IPS-15b (cell line): ENCODE results near the gene SDK1.

Experiments used
- H3K27me3 ChIP-seq: one replicate; pipeline ENCODE4 v1.6.1; 2013; ENCODE audit warnings: low read length; ENCODE audit not compliant: control insufficient read depth, insufficient read depth
- H3K36me3 ChIP-seq: one replicate; pipeline ENCODE4 v1.6.1; 2013; ENCODE audit warnings: low read length; ENCODE audit not compliant: control insufficient read depth, insufficient read depth
- H3K4me1 ChIP-seq: one replicate; pipeline ENCODE4 v1.6.1; 2013; ENCODE audit warnings: mild to moderate bottlenecking, low read length; ENCODE audit not compliant: control insufficient read depth, insufficient read depth
- H3K4me3 ChIP-seq: one replicate; pipeline ENCODE4 v1.5.1; 2013; ENCODE audit warnings: low read depth, low read length
- H3K9ac ChIP-seq: one replicate; pipeline ENCODE4 v1.6.1; 2013; ENCODE audit warnings: low read depth, mild to moderate bottlenecking, low read length
- H3K9me3 ChIP-seq: one replicate; pipeline ENCODE4 v1.6.1; 2013; ENCODE audit warnings: mild to moderate bottlenecking, low read length; ENCODE audit not compliant: control insufficient read depth, insufficient read depth

Gene SDK1

GRCh38 chr7:4241791-4242190, 940.7 kb downstream of the SDK1 start:
- Histone ChIP-seq H3K4me1 (peaks cover 9% of the 10 kb centered on the region), H3K4me3 (no peak overlapping the region), H3K36me3 (no peaks in the 10 kb centered on the region), H3K9me3 (no peaks in the 10 kb centered on the region), H3K27me3 (no peaks in the 10 kb centered on the region), H3K9ac (no peak overlapping the region)

DNA sequence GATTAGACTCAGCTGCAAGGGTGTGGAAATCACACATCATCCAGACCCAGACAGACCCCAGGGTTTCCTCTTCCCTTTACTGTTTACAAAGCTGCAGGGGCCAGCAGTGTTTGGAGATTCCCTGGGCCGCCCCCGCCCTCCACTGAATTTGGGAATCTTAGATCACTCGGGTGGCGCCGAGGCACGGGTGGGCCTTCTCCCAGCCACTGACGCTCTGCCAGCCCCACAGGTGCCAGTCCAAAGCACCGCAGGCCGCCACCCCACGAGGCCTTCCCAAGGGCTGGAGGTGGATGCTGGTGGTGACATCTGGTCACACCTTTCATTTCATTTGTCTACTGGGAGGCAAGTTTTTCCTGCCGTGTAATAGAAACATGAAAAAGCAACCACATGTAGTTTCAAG, 941.7 kb downstream of the SDK1 start:
- Histone ChIP-seq H3K36me3 (no peaks in the 10 kb centered on the region), H3K9ac (no peak overlapping the region), H3K27me3 (no peaks in the 10 kb centered on the region), H3K4me1 (peaks cover 9% of the 10 kb centered on the region), H3K9me3 (no peaks in the 10 kb centered on the region), H3K4me3 (no peak overlapping the region)

- no peak overlapping the region for H3K4me3 ChIP-seq
- H3K9me3 ChIP-seq: no peaks in the 10 kb centered on the region
- peaks cover 9% of the 10 kb centered on the region for H3K4me1 ChIP-seq
- no peak overlapping the region for H3K9ac ChIP-seq
- no peaks in the 10 kb centered on the region for H3K27me3 ChIP-seq
- H3K36me3 ChIP-seq: no peaks in the 10 kb centered on the region
Observed at GRCh38 chr7:4244041-4244440, 943.0 kb downstream of the SDK1 start.

- Histone ChIP-seq H3K36me3 (no peaks in the 10 kb centered on the region), H3K27me3 (no peaks in the 10 kb centered on the region), H3K4me3 (no peak overlapping the region), H3K4me1 (peaks cover 8% of the 10 kb centered on the region), H3K9me3 (no peaks in the 10 kb centered on the region), H3K9ac (no peak overlapping the region)
Observed at GRCh38 chr7:4244635-4245034, 943.6 kb downstream of the SDK1 start.

- Histone ChIP-seq H3K9me3 (no peaks in the 10 kb centered on the region), H3K27me3 (no peaks in the 10 kb centered on the region)
Observed at GRCh38 chr7:4245135-4245865, 944.2 kb downstream of the SDK1 start.

GRCh38 chr7:4245866-4246470, 944.9 kb downstream of the SDK1 start:
- Histone ChIP-seq H3K4me3 (no peak overlapping the region), H3K9ac (no peak overlapping the region), H3K36me3 (no peaks in the 10 kb centered on the region)

More at GRCh38 chr7:4245135-4245865, 944.2 kb downstream of the SDK1 start:
- Histone ChIP-seq H3K36me3 (no peaks in the 10 kb centered on the region), H3K4me1 (peaks cover 2% of the 10 kb centered on the region), H3K4me3 (no peak overlapping the region), H3K9ac (no peak overlapping the region)

DNA sequence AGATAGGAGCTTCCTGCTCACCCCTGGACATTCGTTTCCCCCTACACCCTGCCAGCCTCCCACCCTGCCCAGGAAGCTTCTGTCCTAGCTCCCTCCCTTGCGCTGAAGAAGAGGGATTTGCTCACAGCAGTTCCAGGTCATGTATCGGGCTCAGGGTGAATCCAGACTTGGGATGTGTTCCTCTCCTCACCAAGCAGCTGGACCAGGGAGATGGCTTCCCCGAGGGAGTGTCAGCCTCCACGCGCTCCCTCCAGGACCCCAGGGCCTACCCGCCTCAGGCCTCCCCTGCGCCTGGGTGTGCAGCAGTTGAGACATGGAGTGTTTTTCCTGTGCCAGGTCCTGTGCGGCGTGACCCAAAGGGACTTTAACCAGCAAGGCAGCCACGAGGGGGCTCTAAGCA, 945.5 kb downstream of the SDK1 start:
- Histone ChIP-seq H3K36me3 (no peaks in the 10 kb centered on the region), H3K9ac (no peak overlapping the region), H3K4me1 (no peaks in the 10 kb centered on the region), H3K27me3 (no peaks in the 10 kb centered on the region), H3K9me3 (no peaks in the 10 kb centered on the region), H3K4me3 (no peak overlapping the region)

More at GRCh38 chr7:4245866-4246470, 944.9 kb downstream of the SDK1 start:
- Histone ChIP-seq H3K27me3 (no peaks in the 10 kb centered on the region), H3K9me3 (no peaks in the 10 kb centered on the region), H3K4me1 (no peaks in the 10 kb centered on the region)

GRCh38 chr7:4247106-4247876, 946.2 kb downstream of the SDK1 start:
- no peak overlapping the region for H3K9ac ChIP-seq
- no peaks in the 10 kb centered on the region for H3K27me3 ChIP-seq
- no peaks in the 10 kb centered on the region for H3K9me3 ChIP-seq
- no peaks in the 10 kb centered on the region for H3K36me3 ChIP-seq
- H3K4me1 ChIP-seq: no peaks in the 10 kb centered on the region
- no peak overlapping the region for H3K4me3 ChIP-seq

DNA sequence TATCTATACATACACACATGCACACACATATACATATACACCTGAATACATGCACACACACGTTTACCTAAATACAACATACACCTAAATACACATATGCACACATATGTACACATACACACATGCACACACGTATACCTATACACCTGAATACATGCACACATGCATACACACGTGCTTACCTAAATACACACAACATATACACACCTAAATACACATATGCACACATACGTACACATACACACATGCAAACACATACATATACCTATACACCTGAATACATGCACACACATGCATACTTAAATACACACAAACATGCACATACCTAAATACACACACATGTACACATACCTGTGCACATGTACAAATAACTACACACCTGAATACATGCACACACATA, 947.2 kb downstream of the SDK1 start:
- Histone ChIP-seq H3K36me3 (no peaks in the 10 kb centered on the region), H3K9ac (no peak overlapping the region), H3K4me1 (no peaks in the 10 kb centered on the region), H3K9me3 (no peaks in the 10 kb centered on the region), H3K4me3 (no peak overlapping the region), H3K27me3 (no peaks in the 10 kb centered on the region)

DNA sequence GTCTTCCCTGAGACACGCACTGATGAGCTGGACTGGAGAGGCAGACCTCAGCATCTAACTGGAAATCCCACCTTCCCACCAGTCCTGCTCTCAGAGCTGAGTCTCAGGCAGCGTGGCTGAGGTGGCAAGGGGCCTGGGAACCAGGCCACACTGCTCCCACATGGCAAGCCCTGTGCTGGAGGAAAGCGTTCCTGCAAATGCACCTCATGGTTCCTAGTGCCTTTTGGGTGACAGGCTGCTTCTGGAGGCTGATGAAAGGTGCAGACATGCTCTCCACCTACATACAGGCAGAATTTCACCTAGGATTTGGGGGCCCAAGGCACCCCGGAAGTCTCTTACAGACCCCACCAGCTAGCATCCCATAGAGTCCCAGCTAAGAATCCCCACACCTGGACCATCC, 948.2 kb downstream of the SDK1 start:
- Histone ChIP-seq H3K36me3 (no peaks in the 10 kb centered on the region), H3K4me3 (no peak overlapping the region), H3K27me3 (no peaks in the 10 kb centered on the region), H3K9ac (no peak overlapping the region), H3K4me1 (no peaks in the 10 kb centered on the region), H3K9me3 (no peaks in the 10 kb centered on the region)

- Histone ChIP-seq H3K4me3 (no peak overlapping the region), H3K9me3 (no peaks in the 10 kb centered on the region), H3K4me1 (no peaks in the 10 kb centered on the region), H3K9ac (no peak overlapping the region), H3K27me3 (no peaks in the 10 kb centered on the region), H3K36me3 (no peaks in the 10 kb centered on the region)
Observed at GRCh38 chr7:4255336-4255735, 954.3 kb downstream of the SDK1 start.

DNA sequence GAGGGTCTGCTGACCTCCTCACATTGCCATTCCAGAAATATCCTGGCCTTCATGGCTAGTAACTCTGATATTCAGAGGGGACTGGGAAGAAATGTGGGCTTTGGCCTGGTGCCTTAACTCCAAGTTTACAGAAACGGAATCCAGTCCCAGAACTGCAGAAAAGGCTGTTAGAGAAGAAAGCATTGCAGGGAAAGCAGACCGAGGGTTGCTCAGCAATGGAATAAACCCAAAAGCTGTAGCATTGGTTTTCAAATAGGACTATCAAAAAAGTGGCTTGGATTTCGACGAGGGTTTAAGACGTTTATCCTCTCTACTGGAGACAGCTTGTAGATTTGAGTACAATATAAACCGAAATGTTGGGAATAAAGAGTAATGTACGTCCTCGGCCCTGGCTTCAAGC, 955.2 kb downstream of the SDK1 start:
- no peak overlapping the region for H3K9ac ChIP-seq
- H3K9me3 ChIP-seq: no peaks in the 10 kb centered on the region
- H3K4me3 ChIP-seq: no peak overlapping the region
- no peaks in the 10 kb centered on the region for H3K27me3 ChIP-seq
- no peaks in the 10 kb centered on the region for H3K36me3 ChIP-seq
- no peaks in the 10 kb centered on the region for H3K4me1 ChIP-seq
